ENCODE results near the gene PAK5. TPM values are rescaled to one million over a fixed set of nuclear protein-coding genes. Genes with fewer than 3 reads are reported as not detected.
A peak's percentile ranks its signal among the peaks of the same experiment; 100 is the strongest.

The PAK5 gene
- total and polyA plus RNA-seq, 4 donors: 0.03 to 0.51 (median 0.16) TPM

- H3K4me1 ChIP-seq (ENCODE audit: control insufficient read depth in 5 of 5, insufficient read depth in 5 of 5, low read length in 5 of 5): no peaks in the 10 kb centered on the region
- H3K4me3 ChIP-seq: no peak overlapping the region
- H3K9me3 ChIP-seq (ENCODE audit: control insufficient read depth in 4 of 4, insufficient read depth in 3 of 4, low read length in 3 of 4): no peaks in the 10 kb centered on the region
- H3K27me3 ChIP-seq (ENCODE audit: control insufficient read depth in 3 of 3, insufficient read depth in 3 of 3, low read length in 2 of 3): no peaks in the 10 kb centered on the region
- H3K27ac ChIP-seq (ENCODE audit: low read depth in 1 of 2, low read length in 1 of 2): no peak overlapping the region
- ATAC-seq (ENCODE audit: insufficient read depth, low FRiP score): no peak
- no peak for DNase-seq
- TF ChIP-seq CTCF (IDR thresholded peaks at IDR 0.05; ENCODE audit: control extremely low read depth, extremely low read depth): no peak
- no peak overlapping the region for H3K9ac ChIP-seq (ENCODE audit: insufficient read depth in 1 of 2, low read length in 2 of 2)
- no peaks in the 10 kb centered on the region for H3K36me3 ChIP-seq (ENCODE audit: control insufficient read depth in 4 of 4, insufficient read depth in 4 of 4, low read length in 4 of 4)
These were observed 210.7 kb downstream of the PAK5 start for GRCh38 chr20:9628141-9628540.

- Histone ChIP-seq H3K9ac (ENCODE audit: insufficient read depth in 1 of 2, low read length in 2 of 2) (no peak overlapping the region), H3K4me3 (no peak overlapping the region), H3K27me3 (ENCODE audit: control insufficient read depth in 3 of 3, insufficient read depth in 3 of 3, low read length in 2 of 3) (no peaks in the 10 kb centered on the region), H3K36me3 (ENCODE audit: control insufficient read depth in 4 of 4, insufficient read depth in 4 of 4, low read length in 4 of 4) (no peaks in the 10 kb centered on the region), H3K4me1 (ENCODE audit: control insufficient read depth in 5 of 5, insufficient read depth in 5 of 5, low read length in 5 of 5) (no peaks in the 10 kb centered on the region), H3K9me3 (ENCODE audit: control insufficient read depth in 4 of 4, insufficient read depth in 3 of 4, low read length in 3 of 4) (no peaks in the 10 kb centered on the region), H3K27ac (ENCODE audit: low read depth in 1 of 2, low read length in 1 of 2) (no peak overlapping the region)
- no peak for ATAC-seq (ENCODE audit: insufficient read depth, low FRiP score)
- 82 to 87% methylated on average over 3 of the region's 3 CpGs for WGBS, 2 donors
- TF ChIP-seq CTCF (IDR thresholded peaks at IDR 0.05; ENCODE audit: control extremely low read depth, extremely low read depth): no peak
- no peak for DNase-seq
These were observed 211.7 kb downstream of the PAK5 start for GRCh38 chr20:9627219-9627618.

DNA sequence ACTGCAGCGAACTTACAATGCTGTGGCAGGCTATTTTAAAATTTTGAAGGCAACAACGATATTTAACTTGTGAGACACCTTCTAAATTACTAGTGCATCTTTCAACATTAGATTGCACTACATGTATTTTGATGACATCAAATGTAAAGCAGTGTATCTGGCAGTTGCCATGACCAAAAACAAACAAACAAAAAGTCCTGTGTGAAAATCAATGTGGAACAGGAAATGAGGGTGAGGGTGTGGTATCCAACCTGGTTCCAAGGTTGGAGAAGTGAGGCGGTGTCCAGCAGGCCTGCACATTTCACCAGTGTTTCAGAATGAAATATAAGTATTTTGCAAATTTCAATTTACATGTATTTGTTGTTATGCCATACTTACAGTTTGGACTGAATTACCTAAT lies 212.5 kb downstream of the PAK5 start:
- DNase-seq (no peak), ATAC-seq (ENCODE audit: insufficient read depth, low FRiP score) (no peak)
- H3K4me1 ChIP-seq (ENCODE audit: control insufficient read depth in 5 of 5, insufficient read depth in 5 of 5, low read length in 5 of 5): no peaks in the 10 kb centered on the region
- WGBS, 2 donors: 77 to 83% methylated on average over 3 of the region's 3 CpGs
- no peaks in the 10 kb centered on the region for H3K36me3 ChIP-seq (ENCODE audit: control insufficient read depth in 4 of 4, insufficient read depth in 4 of 4, low read length in 4 of 4)
- H3K27ac ChIP-seq (ENCODE audit: low read depth in 1 of 2, low read length in 1 of 2): no peak overlapping the region
- no peaks in the 10 kb centered on the region for H3K9me3 ChIP-seq (ENCODE audit: control insufficient read depth in 4 of 4, insufficient read depth in 3 of 4, low read length in 3 of 4)
- TF ChIP-seq CTCF (IDR thresholded peaks at IDR 0.05; ENCODE audit: control extremely low read depth, extremely low read depth): no peak
- no peak overlapping the region for H3K9ac ChIP-seq (ENCODE audit: insufficient read depth in 1 of 2, low read length in 2 of 2)
- H3K4me3 ChIP-seq: no peak overlapping the region
- no peaks in the 10 kb centered on the region for H3K27me3 ChIP-seq (ENCODE audit: control insufficient read depth in 3 of 3, insufficient read depth in 3 of 3, low read length in 2 of 3)

- no peaks in the 10 kb centered on the region for H3K36me3 ChIP-seq (ENCODE audit: control insufficient read depth in 4 of 4, insufficient read depth in 4 of 4, low read length in 4 of 4)
- no peaks in the 10 kb centered on the region for H3K27me3 ChIP-seq (ENCODE audit: control insufficient read depth in 3 of 3, insufficient read depth in 3 of 3, low read length in 2 of 3)
- no peak overlapping the region for H3K9ac ChIP-seq (ENCODE audit: insufficient read depth in 1 of 2, low read length in 2 of 2)
- DNase-seq (peak; percentile 34 to 73 (median 63)), ATAC-seq (ENCODE audit: insufficient read depth, low FRiP score) (peak; percentile 64)
- no peaks in the 10 kb centered on the region for H3K9me3 ChIP-seq (ENCODE audit: control insufficient read depth in 4 of 4, insufficient read depth in 3 of 4, low read length in 3 of 4)
- H3K27ac ChIP-seq (ENCODE audit: low read depth in 1 of 2, low read length in 1 of 2): no peak overlapping the region
- WGBS, 2 donors: 69 to 74% methylated on average over 5 of the region's 5 CpGs
- peak; percentile 22 for TF ChIP-seq CTCF (IDR thresholded peaks at IDR 0.05; ENCODE audit: control extremely low read depth, extremely low read depth)
- no peak overlapping the region for H3K4me3 ChIP-seq
- no peaks in the 10 kb centered on the region for H3K4me1 ChIP-seq (ENCODE audit: control insufficient read depth in 5 of 5, insufficient read depth in 5 of 5, low read length in 5 of 5)
These were observed 220.9 kb downstream of the PAK5 start for GRCh38 chr20:9617940-9618339.
